HepG2 (cell line): ENCODE results near the gene HSF4. TPM values are rescaled to one million over a fixed set of nuclear protein-coding genes. Genes with fewer than 3 reads are reported as not detected.
A peak's percentile ranks its signal among the peaks of the same experiment; 100 is the strongest.

Source experiments
- ATF3 ChIP-seq: sonication (generic); formaldehyde crosslinking; IDR thresholded peaks from 2 replicates; pipeline ENCODE4 v1.4.0; 2020; ENCODE audit warnings: missing genetic modification reagents
- BRCA1 ChIP-seq: sonication (generic); formaldehyde crosslinking; IDR thresholded peaks from 2 replicates; pipeline ENCODE4 v1.4.0; 2020; ENCODE audit warnings: missing genetic modification reagents
- FOXA1 ChIP-seq, 2 experiments: fragments of 450-650 bp in 1 of 2; sonication (generic) in 1 of 2; formaldehyde crosslinking in 1 of 2; IDR thresholded peaks; 2 replicates each; pipeline versions ENCODE4 v1.4.0 to v1.6.1; 2016 to 2020; ENCODE audit warnings: missing genetic modification reagents in 1 of 2
- KLF15 ChIP-seq: sonication (generic); formaldehyde crosslinking; IDR thresholded peaks from 2 replicates; pipeline ENCODE4 v1.8.1; 2023; ENCODE audit warnings: borderline replicate concordance, mild to moderate bottlenecking, inconsistent platforms, missing genetic modification reagents, mixed read lengths
- NPAS2 ChIP-seq: sonication (generic); formaldehyde crosslinking; IDR thresholded peaks from 2 replicates; pipeline ENCODE4 v1.8.0; 2022; ENCODE audit warnings: mild to moderate bottlenecking, missing genetic modification reagents, borderline replicate concordance
- NR2F1 ChIP-seq, 2 experiments: fragments of 450-650 bp in 1 of 2; formaldehyde crosslinking in 1 of 2; IDR thresholded peaks; 2 replicates each; pipeline versions ENCODE4 v1.5.0 to v1.6.1; 2016 to 2020; ENCODE audit warnings: mild to moderate bottlenecking in 1 of 2, missing compliant biosample characterization in 1 of 2, missing genetic modification reagents in 1 of 2, moderate library complexity in 1 of 2
- PRDM4 ChIP-seq: sonication (generic); formaldehyde crosslinking; IDR thresholded peaks from 2 replicates; pipeline ENCODE4 v1.9.0; 2021; ENCODE audit warnings: missing genetic modification reagents, borderline replicate concordance
- RFX5 ChIP-seq: IDR thresholded peaks from 2 replicates; pipeline ENCODE4 v1.6.1; 2011; ENCODE audit warnings: low read depth, low read length, improper control_type of control experiment
- SP5 ChIP-seq: IDR thresholded peaks from 2 replicates; pipeline ENCODE4 v1.6.1; 2016; ENCODE audit warnings: low read depth, borderline replicate concordance
- U2AF1 ChIP-seq: fragments of 200-400 bp; formaldehyde crosslinking; optimal IDR thresholded peaks from 2 replicates; pipeline ENCODE3; 2017; ENCODE audit warnings: mild to moderate bottlenecking, low read depth, low read length
- ZGPAT ChIP-seq: IDR thresholded peaks from 2 replicates; pipeline ENCODE4 v1.6.1; 2016; ENCODE audit warnings: mild to moderate bottlenecking
- ZNF160 ChIP-seq: sonication (generic); formaldehyde crosslinking; IDR thresholded peaks from 2 replicates; pipeline ENCODE4 v1.8.0; 2022; ENCODE audit warnings: mild to moderate bottlenecking, inconsistent platforms, missing genetic modification reagents
- ZNF496 ChIP-seq: sonication (generic); formaldehyde crosslinking; IDR thresholded peaks from 2 replicates; pipeline ENCODE4 v1.8.1; 2023; ENCODE audit warnings: mild to moderate bottlenecking, moderate library complexity, missing genetic modification reagents; ENCODE audit not compliant: insufficient replicate concordance
- ZNF503 ChIP-seq: sonication (generic); formaldehyde crosslinking; IDR thresholded peaks from 2 replicates; pipeline ENCODE4 v1.4.0; 2020; ENCODE audit warnings: missing genetic modification reagents
- polyA plus RNA-seq, 8 experiments: library from polyadenylated mRNA; depleted of rRNA in 3 of 8; stranded (reverse) in 7 of 8; unstranded in 1 of 8; fragments of >200 nt; fragmentation: Illumina TruSeq in 4 of 8; extraction: Trizol in 4 of 8; gene quantifications; 2 replicates each; pipeline versions ENCODE4 v1.2.1 to v1.2.3, GENCODE V29; 2011 to 2016; ENCODE audit warnings: low read depth in 4 of 8, missing spikeins in 1 of 8, mixed read lengths in 1 of 8; ENCODE audit not compliant: insufficient read depth in 1 of 8
- total RNA-seq, 5 experiments: library from RNA; depleted of rRNA; stranded (reverse); fragments of >200 nt; fragmentation: Illumina TruSeq; extraction: Trizol; gene quantifications; 2 replicates each; pipeline ENCODE4 v1.2.3, GENCODE V29; 2016; ENCODE audit warnings: low read depth in 1 of 5
- TF ChIP-seq, protein P1 (sequence below), 2 experiments: sonication (generic) in 1 of 2; formaldehyde crosslinking in 1 of 2; IDR thresholded peaks; 2 replicates each; pipeline versions ENCODE4 v1.4.0 to v1.6.1; 2016 to 2020; ENCODE audit warnings: borderline replicate concordance in 1 of 2, low read depth in 1 of 2, mild to moderate bottlenecking in 1 of 2, missing genetic modification reagents in 1 of 2
- TF ChIP-seq, protein P2 (sequence below): IDR thresholded peaks from 2 replicates; pipeline ENCODE4 v1.6.1; 2012; ENCODE audit warnings: inconsistent platforms

The HSF4 gene
- total and polyA plus RNA-seq, 2 of the 13 experiments (the other 11 are each of a cell fraction or from before 2014, with no cell fraction given) = 3.5 to 16.9 TPM

DNA sequence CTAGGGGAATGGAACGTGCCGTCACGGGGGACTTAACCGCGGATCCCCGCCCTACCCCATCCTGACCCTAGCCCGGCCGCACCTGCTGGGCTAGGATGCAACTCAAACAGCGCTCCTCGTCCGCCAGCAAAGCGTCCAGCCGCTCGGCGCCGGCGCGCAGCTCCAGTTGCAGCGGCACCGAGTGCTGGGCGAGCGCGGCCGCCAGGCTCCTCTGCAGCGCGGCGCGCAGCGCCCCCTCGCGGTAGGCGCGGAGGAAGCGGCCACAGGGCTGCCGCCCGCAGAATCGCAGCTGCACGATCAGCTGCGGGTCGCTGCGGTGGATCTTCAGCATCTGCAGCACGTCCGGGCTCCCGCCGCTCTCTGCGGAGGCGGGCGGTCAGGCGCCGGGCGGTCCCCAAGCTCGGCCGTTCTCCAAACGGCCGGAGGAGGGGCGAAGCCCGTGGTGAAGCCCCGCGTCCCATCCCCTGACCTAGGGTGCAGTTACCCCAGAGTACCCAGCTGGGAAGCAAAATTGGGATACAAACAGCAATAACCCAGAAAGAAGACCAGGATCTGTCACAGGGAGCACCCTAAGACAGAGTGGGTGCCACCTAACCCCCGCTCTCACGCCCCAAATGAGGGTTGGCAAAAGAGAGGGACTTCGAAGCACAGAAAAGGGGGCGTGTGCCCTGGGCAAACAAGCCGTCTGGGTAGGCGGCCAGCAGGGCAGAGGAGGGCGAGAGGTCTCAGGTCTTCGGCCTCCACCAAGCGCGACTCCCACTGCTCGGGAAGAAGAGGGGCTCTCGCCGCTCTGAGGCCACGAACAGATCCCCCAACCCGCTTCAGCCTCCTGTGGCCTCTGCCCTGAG is 9.0 kb upstream of the HSF4 start (continued):
- TF ChIP-seq ZNF496 = no peak
- TF ChIP-seq NPAS2 (CRISPR knock-in tag) = no peak
- 0 out of 2 replicates have a peak, but pooled peaks have one; percentile 25 for TF ChIP-seq RFX5
- TF ChIP-seq BRCA1 (CRISPR knock-in tag) = no peak
- TF ChIP-seq, protein P1, sequence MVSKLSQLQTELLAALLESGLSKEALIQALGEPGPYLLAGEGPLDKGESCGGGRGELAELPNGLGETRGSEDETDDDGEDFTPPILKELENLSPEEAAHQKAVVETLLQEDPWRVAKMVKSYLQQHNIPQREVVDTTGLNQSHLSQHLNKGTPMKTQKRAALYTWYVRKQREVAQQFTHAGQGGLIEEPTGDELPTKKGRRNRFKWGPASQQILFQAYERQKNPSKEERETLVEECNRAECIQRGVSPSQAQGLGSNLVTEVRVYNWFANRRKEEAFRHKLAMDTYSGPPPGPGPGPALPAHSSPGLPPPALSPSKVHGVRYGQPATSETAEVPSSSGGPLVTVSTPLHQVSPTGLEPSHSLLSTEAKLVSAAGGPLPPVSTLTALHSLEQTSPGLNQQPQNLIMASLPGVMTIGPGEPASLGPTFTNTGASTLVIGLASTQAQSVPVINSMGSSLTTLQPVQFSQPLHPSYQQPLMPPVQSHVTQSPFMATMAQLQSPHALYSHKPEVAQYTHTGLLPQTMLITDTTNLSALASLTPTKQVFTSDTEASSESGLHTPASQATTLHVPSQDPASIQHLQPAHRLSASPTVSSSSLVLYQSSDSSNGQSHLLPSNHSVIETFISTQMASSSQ (IDR thresholded peaks at IDR 0.05; ENCODE audit: low read depth) = no peak
- TF ChIP-seq, protein P1 (CRISPR knock-in tag; IDR thresholded peaks at IDR 0.05; ENCODE audit: borderline replicate concordance) = peak; percentile 51; the same call in 1 of the 2 replicates
- no peak for TF ChIP-seq NR2F1 (CRISPR knock-in tag; IDR thresholded peaks at IDR 0.05)
- TF ChIP-seq, protein P2, sequence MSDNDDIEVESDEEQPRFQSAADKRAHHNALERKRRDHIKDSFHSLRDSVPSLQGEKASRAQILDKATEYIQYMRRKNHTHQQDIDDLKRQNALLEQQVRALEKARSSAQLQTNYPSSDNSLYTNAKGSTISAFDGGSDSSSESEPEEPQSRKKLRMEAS = peak; percentile 78
- TF ChIP-seq KLF15 (CRISPR knock-in tag) = no peak
- TF ChIP-seq ZNF160 (CRISPR knock-in tag) = peak; percentile 47; the same call in 1 of the 2 replicates
- TF ChIP-seq ZNF503 (CRISPR knock-in tag) = no peak
- TF ChIP-seq PRDM4 = no peak
- TF ChIP-seq U2AF1 = no peak
- no peak for TF ChIP-seq FOXA1 (IDR thresholded peaks at IDR 0.05)
- no peak for TF ChIP-seq FOXA1 (CRISPR knock-in tag; IDR thresholded peaks at IDR 0.05)
- TF ChIP-seq ZGPAT (CRISPR knock-in tag) = peak; percentile 69; the same call in 1 of the 2 replicates
- 0 out of 2 replicates have a peak, but pooled peaks have one; percentile 6 for TF ChIP-seq SP5 (CRISPR knock-in tag)
- TF ChIP-seq ATF3 (CRISPR knock-in tag) = no peak
